HG02759 (cell line): ENCODE measurements around the gene INSYN1.
"Not testable (repeated sequence)": the region's sequence is repeated elsewhere in the genome, so short reads cannot be mapped to it uniquely, and the experiment has no call there.

Experiments
- ATAC-seq: cut with Tn5 transposase; IDR thresholded peaks from one replicate; pipeline ENCODE4 v1.9.1; 2021; ENCODE audit warnings: mild to moderate bottlenecking, moderate library complexity; ENCODE audit not compliant: unreplicated experiment

INSYN1 gene

GRCh38 chr15:73753250-73754130 lies at the start of gene INSYN1:
Gene INSYN1, minus strand, starts transcription at chr15:73753351. Its CDS starts 2,221 bp downstream, at chr15:73751130.
- no peak for ATAC-seq

- no peak for ATAC-seq
Measured at GRCh38 chr15:73802431-73803041, 49.4 kb upstream of the INSYN1 start.

DNA sequence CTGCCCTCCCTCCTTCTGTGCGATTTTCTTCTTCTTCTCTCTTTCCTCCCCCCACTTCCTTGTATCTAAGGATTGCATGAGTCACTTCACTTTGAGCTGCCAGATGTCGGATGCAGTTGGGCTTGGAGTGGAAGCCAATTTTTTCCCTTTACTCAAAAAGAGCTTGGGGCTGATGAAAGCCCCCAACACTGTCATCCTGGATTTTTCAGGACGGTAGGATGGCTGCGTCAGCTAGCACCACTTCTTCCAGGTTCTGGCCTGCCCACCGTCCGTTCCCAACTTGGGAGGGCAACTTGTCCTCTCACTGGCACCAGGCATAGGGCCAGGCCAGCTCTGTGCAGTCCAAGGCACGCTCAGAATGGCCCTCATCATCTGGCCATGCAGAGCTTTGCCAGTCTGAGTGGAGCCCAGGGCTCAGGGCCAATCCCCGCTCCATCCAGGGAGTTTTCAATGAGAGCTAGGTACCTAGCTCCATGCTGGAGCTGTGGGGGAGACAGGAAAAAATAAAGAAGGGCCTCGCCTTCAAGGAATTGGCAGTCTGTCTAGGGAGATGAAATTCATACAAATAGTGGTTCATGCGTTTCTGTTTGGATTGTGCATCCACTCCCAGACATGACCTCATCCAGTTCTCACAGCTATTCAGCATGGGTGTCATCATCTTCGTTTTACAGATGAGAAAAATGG lies 47.7 kb upstream of the INSYN1 start:
- no peak for ATAC-seq

GRCh38 chr15:73799466-73799865 lies 46.3 kb upstream of the INSYN1 start:
- ATAC-seq = no peak

GRCh38 chr15:73797366-73798158 lies 44.4 kb upstream of the INSYN1 start:
- no peak for ATAC-seq

GRCh38 chr15:73796331-73796831 lies 43.2 kb upstream of the INSYN1 start:
- ATAC-seq = no peak

GRCh38 chr15:73794443-73795133 lies 41.4 kb upstream of the INSYN1 start:
- ATAC-seq = no peak

DNA sequence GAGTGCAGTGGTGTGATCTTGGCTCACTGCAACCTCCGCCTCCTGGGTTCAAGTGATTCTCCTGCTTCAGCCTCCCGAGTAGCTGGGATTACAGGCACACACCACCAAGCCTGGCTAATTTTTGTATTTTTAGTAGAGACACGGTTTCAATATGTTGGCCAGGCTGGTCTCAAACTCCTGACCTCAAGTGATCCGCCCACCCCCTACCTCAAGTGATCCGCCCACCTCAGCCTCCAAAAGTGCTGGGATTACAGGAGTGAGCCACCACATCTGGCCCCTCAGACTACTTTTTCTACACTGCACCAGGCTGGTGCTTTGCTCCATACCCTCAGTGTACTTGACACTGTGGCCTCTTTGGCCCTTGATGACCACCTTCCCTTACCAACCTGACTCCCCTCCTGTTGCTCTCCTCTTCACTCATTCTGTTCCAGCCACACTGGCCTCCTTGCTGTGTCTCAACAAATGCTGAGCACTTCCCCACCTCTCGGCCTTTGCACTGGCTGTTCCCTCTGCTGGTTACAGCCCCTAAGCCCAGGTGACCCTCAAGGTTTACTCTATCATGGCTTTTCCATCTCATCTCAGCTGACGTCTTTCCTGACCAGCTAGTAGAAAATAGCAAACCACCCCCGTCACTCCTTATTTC lies 39.9 kb upstream of the INSYN1 start:
- not testable (repeated sequence) for ATAC-seq

DNA sequence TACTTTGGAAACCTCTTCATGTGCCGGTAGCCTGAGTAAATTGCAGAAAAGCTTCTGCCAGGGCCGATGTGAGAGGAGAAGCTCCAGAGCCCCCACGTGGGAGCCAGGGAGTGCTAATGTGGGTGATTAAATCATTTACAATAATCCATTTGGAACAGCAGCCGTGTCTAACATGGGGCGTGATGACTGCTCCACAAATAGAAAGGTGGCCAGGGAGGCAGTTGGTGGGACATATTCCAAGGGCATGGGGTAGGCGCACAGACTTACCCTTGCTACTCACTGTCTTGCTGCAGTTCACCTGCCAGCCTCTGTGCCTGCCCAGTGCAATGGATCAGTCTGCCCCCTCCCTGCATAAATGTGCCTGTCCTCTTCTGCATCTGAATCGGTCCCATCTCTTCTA lies 39.3 kb upstream of the INSYN1 start:
- ATAC-seq = no peak

DNA sequence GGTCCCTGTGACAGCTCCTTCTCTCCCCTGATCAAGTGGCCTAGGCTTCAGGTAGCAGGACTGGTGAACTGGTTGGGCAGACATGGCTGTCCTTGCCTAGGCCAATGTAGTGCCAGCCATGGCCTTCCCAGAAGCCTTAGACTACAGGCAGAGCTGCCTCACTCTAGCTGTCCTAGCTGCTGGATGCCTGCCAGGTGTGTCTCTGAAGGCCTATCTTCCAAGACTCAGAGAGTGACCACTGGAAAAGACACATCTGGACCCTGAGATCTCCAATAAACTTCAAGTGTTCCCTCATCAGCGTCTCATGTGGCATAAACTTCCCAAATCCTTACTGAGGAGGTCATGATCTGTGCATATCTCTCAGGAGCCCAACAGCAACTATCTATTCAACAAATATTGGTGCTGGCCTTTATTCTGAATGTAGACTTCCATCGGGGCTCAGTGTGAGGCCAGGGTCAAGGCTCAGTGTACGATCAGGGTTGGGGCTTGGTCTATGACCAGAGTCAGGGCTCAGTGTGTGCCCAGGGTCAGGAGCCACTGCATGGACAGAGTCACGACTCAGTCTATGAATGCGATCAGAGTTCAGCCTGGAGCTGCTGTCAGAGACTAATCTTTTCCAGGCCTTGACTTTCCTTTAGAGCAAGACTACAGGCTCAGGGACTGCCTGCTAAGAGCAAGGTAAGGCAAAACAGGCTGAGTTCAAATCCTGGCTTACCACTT lies 36.5 kb upstream of the INSYN1 start:
- no peak for ATAC-seq

DNA sequence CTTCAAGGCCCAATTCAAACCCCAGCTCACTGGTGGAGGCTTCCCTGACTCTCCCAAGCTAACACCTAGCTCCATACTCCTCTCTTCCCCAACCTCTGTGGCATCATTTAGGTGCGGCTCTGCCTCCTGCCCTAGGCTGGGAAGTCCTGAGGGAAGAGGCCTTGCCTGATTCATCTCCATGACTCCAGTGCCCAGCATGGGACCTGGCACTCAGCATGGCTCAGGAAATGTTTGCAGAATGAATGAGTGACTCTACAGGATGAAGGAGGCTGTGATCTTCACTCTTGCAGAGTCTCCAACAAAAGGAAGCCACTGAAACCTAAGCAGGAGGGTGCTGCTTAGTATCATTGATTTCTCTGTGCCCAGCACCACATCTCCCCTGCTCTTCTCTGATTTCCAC lies 34.5 kb upstream of the INSYN1 start:
- ATAC-seq = no peak

GRCh38 chr15:73786538-73786937 lies 33.4 kb upstream of the INSYN1 start:
- ATAC-seq = no peak

- not testable (repeated sequence) for ATAC-seq
Measured at GRCh38 chr15:73785256-73786014, 32.3 kb upstream of the INSYN1 start.

- ATAC-seq = no peak
Measured at GRCh38 chr15:73784291-73784690, 31.1 kb upstream of the INSYN1 start.

DNA sequence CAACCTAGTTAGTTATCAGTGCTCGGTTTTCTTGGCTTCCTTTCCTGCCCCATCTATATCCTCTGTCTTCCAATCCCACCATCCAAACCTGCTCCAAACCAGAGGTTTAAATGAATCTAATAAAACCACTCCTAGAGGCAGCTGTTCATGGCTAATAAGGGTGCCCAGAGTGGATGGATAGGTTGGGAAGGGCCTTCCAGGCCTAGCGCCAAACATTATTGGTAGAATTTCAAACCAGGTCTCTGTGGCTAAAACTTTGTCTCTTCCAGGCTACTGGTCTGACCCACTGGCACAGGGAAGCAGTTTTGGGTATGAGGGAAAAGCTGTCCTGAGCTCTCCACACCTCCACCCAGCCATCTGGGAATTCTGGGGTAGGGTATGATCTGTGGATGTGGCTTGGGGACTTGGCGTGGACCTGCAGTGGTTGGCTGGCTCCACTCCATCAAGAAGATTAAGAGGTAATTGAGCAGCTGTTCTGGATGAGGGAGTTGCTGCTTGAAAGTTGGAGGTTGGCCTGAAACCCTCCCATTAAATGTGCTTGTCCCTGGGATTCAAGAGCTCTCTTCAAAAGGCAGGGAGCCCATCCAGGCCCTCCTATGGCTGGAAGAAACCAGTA lies 29.3 kb upstream of the INSYN1 start:
- no peak for ATAC-seq

- no peak for ATAC-seq
Measured at GRCh38 chr15:73781038-73781925, 28.1 kb upstream of the INSYN1 start.

DNA sequence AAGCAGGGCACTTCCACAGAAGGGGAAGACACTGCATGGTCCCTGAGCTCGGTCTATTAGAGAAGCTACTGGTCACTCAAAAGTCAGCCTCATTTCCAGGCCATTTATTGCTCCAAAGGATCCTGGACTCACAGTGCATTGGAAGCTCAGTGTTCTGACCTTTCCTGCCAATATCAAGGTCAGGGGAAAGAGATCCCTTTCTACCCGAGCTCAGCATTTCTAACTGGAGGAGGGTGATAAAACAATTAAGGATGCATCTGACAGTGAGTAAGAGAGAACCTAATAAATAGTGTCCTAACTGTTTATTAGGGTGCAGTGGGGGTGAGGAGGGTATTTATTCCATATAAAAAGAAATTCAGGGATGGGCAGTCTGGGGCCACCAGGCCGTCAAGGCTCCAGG lies 26.8 kb upstream of the INSYN1 start:
- no peak for ATAC-seq
